ENCODE results near the gene CHIC1. TPM values are rescaled to one million over a fixed set of nuclear protein-coding genes. Genes with fewer than 3 reads are reported as not detected.
"Not testable (repeated sequence)": the region's sequence is repeated elsewhere in the genome, so short reads cannot be mapped to it uniquely, and the experiment has no call there.

Gene CHIC1
- 2.7 and 3.2 TPM in 2 replicates for total RNA-seq (2014; rRNA removed; shearing (Covaris generic); ENCODE audit: low replicate concordance)

DNA sequence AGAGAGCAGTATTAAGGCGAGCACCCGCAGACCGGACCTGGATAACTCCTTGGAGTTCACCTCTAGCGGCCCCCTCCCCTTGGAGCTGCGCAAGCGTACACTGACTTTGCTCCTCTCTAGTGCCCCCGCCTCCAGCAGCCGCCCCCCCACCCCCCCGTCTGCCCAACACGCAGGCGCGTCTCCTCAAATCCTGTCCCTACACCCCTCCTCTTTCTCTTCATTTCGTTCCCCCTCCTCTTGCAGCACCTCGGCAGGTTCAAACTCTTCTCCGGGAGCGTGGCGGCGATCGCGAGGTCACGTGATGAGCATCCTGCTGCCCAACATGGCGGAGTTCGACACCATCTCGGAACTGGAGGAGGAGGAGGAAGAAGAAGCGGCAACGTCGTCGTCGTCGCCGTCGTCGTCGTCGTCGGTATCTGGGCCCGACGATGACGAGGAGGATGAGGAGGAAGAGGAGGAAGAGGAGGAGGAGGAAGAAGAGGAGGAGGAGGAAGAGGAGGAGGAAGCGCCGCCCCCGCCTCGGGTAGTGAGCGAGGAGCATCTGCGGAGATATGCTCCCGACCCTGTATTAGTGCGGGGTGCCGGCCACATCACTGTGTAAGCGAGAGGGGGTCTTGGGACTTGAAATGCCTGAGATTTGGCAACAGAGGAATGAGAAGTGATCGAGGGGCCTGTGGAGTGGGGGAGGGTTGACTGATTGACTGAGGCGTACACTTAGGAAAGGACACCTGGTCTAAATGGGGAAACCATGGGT lies at the start of gene CHIC1:
CHIC1 (plus strand) TSS at position 214 of the 754 bp plus-strand sequence; CDS start at position 302, 88 bp downstream.
- in situ Hi-C loops (cut with HindIII; ENCODE audit: low pct_unique_long_range_greater_than_20kb, low sequenced_read_pairs), result no loop called here
- peak; percentile 70 for DNase-seq (ENCODE audit: low read depth)

DNA sequence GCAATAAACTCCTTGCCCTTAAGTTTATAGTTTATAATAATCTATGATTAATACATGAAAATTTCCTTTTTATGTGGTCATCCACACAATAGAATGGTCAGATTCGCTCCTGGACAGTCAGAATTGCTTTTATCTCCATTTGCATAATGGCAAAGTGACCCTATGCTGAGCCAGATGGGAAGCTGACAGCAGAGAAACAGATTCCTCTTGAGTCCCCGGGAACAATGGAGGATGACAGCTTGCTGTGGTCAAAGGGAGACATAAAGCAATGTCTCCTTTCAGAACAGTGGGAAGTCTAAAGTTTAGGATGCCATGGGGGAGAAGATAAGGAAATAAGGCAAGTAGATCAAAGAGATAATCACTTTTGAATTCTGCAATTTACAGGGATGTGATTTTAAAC lies 40.2 kb upstream of the CHIC1 start:
- in situ Hi-C loops (cut with HindIII; ENCODE audit: low pct_unique_long_range_greater_than_20kb, low sequenced_read_pairs); DNase-seq (ENCODE audit: low read depth): not testable (repeated sequence)

DNA sequence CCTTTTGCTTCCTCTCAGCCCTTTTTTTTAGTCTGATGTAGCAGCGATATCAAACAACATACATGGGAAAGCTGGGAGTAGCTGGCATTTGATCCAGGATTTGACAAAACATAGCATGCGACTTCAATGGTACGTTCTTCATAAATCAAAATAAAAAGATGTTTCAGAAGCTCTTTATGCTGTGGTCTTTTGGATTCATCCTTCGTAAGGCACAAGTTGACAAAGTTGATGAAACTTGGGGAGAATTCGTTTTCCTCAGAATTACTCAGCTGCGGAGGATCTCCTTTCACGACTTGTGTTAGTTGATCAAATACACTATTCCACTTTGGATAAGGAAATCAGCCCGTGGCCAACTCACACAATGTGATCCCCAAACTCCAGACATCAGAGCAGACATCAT lies 38.1 kb upstream of the CHIC1 start:
- in situ Hi-C loops (cut with HindIII; ENCODE audit: low pct_unique_long_range_greater_than_20kb, low sequenced_read_pairs), result no loop called here
- no peak for DNase-seq (ENCODE audit: low read depth)

DNA sequence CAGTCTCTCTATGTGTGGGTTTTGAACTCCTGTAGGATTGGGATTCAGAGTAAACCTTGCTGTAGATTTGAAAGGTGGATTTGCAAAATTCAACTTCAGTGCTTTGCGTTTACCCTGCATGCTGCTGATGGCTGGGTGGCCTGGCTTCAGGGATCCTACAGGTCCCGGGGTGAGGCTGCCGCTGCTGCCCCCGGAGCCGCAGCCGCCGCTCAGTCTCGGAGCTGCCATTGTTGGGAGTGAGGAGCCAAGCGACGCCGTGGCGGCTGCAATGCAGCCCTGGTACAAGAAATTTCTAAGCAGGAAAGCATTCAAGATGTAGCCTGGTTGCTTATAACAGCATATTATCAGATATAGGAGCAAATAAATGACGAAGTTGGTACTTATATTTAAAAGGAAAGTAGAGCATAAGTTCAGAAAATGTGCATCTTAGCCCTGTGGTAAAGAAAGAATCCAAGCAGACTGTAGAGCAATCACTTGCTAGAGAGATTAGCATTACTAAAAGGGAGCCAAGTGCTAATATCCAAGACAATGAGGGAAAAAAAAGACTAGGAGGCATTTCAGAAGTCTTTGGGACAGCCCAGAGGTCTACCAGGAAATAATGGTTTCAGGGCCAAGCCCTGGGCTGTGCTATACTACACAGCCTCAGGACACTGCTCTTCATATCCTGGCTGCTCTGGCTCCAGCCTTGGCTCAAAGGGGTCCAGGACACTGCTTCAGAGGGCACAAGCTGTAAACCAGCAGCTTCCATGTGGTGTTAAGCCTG lies 36.9 kb upstream of the CHIC1 start:
- in situ Hi-C loops (cut with HindIII; ENCODE audit: low pct_unique_long_range_greater_than_20kb, low sequenced_read_pairs), result no loop called here
- no peak for DNase-seq (ENCODE audit: low read depth)

GRCh38 chrX:73531655-73532054 lies 31.3 kb upstream of the CHIC1 start:
- DNase-seq (ENCODE audit: low read depth); in situ Hi-C loops (cut with HindIII; ENCODE audit: low pct_unique_long_range_greater_than_20kb, low sequenced_read_pairs): not testable (repeated sequence)

DNA sequence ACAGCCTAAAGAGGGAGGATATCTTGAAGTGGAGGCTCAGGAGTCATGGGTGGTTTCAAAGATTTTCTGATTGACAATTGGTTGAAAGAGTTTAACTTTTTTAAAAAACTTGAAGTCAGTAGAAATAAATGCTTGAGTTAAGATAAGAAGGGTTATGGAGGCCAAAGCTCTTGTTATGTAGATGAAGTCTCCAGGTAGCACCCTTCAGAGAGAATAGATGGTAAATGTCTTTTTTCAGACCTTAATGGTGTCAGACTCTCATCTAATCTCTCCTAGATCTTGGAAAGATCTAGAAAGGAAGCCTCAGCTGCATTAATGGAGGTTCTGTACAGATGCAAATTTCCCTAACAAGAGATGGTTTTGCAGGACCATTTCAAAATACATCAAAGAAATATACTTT lies 6.8 kb upstream of the CHIC1 start:
- DNase-seq (ENCODE audit: low read depth), result no peak
- in situ Hi-C loops (cut with HindIII; ENCODE audit: low pct_unique_long_range_greater_than_20kb, low sequenced_read_pairs), result no loop called here

DNA sequence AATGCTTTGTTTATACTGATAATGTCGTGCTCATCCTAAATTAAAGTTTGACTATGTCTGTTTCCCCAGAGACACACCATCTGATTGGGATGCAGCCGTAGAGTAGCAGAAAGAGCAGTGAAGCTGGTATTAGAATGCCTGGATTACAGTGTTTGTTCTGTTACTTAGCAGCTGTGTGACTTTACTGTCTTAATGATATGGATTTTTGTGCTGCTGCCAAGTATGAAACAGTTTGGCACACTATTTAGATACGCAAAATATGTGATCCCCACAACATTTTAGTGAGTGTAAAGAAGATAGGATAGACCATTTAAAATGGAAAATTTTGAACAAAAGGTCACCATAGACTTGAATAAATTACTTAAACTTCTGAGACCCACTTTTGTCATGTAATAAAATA lies 1.2 kb upstream of the CHIC1 start:
- in situ Hi-C loops (cut with HindIII; ENCODE audit: low pct_unique_long_range_greater_than_20kb, low sequenced_read_pairs), result no loop called here
- DNase-seq (ENCODE audit: low read depth), result no peak

DNA sequence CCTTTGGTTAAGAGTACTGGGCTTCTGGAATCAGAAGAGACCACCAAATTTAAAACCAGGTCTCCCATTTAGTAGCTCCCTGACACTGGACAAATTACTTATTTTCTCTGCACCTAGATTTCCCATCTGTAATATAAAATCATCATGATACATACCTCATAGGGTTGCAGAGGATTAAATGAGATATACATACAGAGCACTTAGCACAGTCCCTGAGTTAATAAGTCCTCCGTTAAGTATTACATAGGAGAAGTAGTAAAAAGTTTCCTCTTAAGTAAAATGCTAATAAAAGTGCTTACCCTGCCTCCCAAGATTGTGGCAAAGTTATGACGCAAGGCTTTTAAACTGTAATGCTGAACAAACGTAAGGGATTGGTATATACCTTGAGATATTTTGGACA lies 539 bp upstream of the CHIC1 start:
- in situ Hi-C loops (cut with HindIII; ENCODE audit: low pct_unique_long_range_greater_than_20kb, low sequenced_read_pairs), result no loop called here
- DNase-seq (ENCODE audit: low read depth), result no peak

DNA sequence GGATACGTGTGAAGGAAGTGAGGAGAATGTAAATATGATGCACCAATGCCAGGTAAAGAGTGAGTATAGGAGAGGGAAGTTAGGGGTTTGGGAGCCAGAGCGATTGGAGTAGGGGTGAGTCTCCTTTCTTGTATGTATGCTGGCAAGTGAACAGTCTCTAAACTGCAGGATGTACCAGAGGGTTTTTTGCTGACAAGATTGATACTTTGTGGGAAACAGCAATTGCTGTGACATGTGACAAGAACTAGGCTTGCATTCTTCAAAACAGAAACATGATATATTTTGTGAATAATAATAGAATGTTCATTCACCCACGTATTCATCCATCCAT lies 706 bp downstream of the CHIC1 start:
- in situ Hi-C loops (cut with HindIII; ENCODE audit: low pct_unique_long_range_greater_than_20kb, low sequenced_read_pairs), result no loop called here
- DNase-seq (ENCODE audit: low read depth), result no peak

DNA sequence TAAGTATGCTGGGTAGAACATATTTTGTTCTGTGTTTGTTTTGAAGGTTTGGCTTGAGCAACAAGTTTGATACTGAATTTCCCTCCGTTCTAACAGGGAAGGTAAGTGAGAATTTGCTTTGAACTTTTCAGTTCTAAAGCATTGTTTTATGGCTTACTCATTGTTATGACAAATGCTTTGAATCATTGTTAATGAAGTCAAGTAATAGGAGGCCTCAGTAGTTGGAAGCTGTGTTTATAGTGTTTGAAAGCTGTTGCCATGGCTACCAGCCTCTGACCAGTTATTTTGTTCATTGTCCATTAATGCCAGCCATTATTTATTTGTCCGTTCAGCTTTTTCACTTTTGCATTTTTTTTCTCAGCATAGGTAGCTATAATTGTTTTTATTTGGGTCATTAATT lies 14.4 kb downstream of the CHIC1 start:
- DNase-seq (ENCODE audit: low read depth), result peak; percentile 72
- in situ Hi-C loops (cut with HindIII; ENCODE audit: low pct_unique_long_range_greater_than_20kb, low sequenced_read_pairs), result no loop called here

GRCh38 chrX:73581002-73581628 lies 18.1 kb downstream of the CHIC1 start:
- in situ Hi-C loops (cut with HindIII; ENCODE audit: low pct_unique_long_range_greater_than_20kb, low sequenced_read_pairs), result no loop called here
- DNase-seq (ENCODE audit: low read depth), result peak; percentile 20

DNA sequence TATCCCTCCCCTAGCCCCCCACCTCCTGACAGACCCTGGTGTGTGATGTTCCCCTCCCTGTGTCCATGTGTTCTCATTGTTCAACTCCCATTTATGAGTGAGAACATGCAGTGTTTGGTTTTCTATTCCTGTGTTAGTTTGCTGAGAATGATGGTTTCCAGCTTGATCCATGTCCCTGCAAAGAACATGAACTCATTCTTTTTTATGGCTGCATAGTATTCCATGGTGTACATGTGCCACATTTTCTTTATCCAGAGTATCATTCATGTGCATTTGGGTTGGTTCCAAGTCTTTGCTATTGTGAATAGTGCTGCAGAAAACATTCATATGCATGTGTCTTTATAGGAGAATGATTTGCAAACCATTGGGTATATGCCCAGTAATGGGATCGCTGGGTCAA lies 34.8 kb downstream of the CHIC1 start:
- in situ Hi-C loops (cut with HindIII; ENCODE audit: low pct_unique_long_range_greater_than_20kb, low sequenced_read_pairs); DNase-seq (ENCODE audit: low read depth): not testable (repeated sequence)

GRCh38 chrX:73615022-73615421 lies 52.0 kb downstream of the CHIC1 start:
- no peak for DNase-seq (ENCODE audit: low read depth)
- in situ Hi-C loops (cut with HindIII; ENCODE audit: low pct_unique_long_range_greater_than_20kb, low sequenced_read_pairs), result no loop called here

GRCh38 chrX:73641669-73642068 lies 78.7 kb downstream of the CHIC1 start:
- DNase-seq (ENCODE audit: low read depth); in situ Hi-C loops (cut with HindIII; ENCODE audit: low pct_unique_long_range_greater_than_20kb, low sequenced_read_pairs): not testable (repeated sequence)

DNA sequence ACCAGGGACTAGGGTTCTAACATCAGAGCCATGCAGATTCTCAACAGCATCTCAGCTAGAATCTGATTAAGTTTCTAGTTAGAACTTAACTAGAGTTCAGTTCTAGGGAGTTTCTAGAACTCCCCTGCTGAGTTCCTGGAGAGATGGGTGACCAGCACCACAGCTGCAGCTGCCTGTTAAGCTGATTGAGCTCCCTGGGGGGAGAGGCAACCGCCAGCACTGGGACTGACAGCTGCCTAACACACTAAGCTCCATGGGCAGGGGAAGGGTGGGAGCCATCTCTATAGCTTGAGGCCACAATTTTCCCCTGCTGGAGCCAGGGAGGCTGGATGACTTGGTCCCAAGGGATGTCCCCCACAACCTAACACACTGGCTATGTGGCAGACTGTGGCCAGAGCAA lies 84.2 kb downstream of the CHIC1 start:
- in situ Hi-C loops (cut with HindIII; ENCODE audit: low pct_unique_long_range_greater_than_20kb, low sequenced_read_pairs), result no loop called here

DNA sequence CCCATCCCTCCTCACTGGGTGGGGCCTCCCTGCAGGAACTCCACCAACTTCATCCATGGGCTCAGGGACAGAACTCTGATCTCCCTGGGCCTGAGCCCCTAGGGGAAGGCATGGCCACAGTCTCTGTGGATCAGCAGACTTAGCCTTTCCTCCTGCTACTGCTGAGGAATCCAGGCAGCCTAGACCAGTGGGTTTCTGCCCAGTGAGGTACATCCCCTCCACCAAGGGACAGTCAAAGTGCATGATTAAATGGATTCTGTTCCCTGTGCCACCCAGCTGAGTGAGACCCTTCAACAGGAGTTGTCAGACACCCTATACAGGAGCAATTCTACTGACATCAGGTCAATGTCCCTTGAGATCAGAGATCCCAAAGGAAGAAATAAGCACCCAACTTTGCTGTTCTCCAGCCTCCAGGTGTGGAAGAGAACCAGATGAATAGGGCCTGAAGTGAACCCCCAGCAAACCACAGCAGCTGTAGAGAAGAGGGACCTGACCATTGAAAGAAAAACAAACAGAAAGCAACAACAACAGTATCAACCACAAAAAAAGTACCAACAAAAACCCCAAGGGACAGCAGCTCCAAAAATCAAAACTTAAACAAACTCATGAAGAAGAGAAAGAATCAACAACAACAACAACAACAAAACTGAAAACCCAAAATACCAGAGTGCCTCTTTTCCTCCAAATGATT lies 84.8 kb downstream of the CHIC1 start:
- in situ Hi-C loops (cut with HindIII; ENCODE audit: low pct_unique_long_range_greater_than_20kb, low sequenced_read_pairs), result no loop called here
- DNase-seq (ENCODE audit: low read depth), result no peak

More for the DNA sequence above, 84.2 kb downstream of the CHIC1 start:
- DNase-seq (ENCODE audit: low read depth), result no peak

- in situ Hi-C loops (cut with HindIII; ENCODE audit: low pct_unique_long_range_greater_than_20kb, low sequenced_read_pairs), result not testable (repeated sequence)
Observed at GRCh38 chrX:73661322-73661721, 98.3 kb downstream of the CHIC1 start.

DNA sequence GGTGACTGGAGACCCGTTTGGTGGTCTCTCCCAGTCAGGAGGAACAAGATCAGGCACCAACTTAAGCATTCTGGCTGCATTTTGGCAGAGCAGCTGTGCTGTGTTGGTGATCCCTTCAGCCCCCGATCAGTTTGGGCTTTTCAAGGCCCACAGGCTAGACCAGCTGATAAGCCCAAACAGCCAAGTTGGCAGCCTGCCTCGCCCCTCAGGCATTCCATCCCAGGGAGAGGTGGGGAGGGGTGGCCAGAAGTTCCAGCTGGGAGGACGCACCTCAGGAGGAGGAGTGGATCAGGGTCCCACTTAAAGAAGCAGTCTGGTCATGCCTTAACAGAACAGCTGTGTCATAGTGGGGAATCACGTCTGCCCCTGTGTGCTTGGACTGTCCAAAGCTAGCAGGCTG lies 105.8 kb downstream of the CHIC1 start:
- DNase-seq (ENCODE audit: low read depth), result no peak
- in situ Hi-C loops (cut with HindIII; ENCODE audit: low pct_unique_long_range_greater_than_20kb, low sequenced_read_pairs), result no loop called here

More at GRCh38 chrX:73661322-73661721, 98.3 kb downstream of the CHIC1 start:
- DNase-seq (ENCODE audit: low read depth), result not testable (repeated sequence)

DNA sequence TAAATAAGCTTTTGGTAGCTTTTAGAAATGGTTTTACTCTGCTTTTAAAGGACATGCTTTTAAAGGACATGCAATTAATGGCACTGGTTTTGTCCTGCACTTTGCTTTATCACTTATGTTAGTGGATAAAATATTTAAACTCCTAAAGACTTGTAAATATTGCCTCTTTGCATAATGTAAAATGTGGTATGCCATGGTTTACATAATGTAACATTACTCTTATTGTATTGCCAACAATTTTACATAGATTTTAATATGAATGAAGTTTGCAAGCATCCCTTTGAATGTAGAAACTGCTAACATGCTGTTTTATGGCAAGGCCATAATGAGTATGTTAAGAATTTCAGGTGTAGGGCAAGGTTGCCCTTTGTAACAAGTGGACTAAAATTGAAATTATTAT lies 118.4 kb downstream of the CHIC1 start:
- DNase-seq (ENCODE audit: low read depth), result no peak
- in situ Hi-C loops (cut with HindIII; ENCODE audit: low pct_unique_long_range_greater_than_20kb, low sequenced_read_pairs), result no loop called here
